ENCODE measurements around the gene NOX3.
A peak's percentile ranks its signal among the peaks of the same experiment; 100 is the strongest.

Gene NOX3

DNA sequence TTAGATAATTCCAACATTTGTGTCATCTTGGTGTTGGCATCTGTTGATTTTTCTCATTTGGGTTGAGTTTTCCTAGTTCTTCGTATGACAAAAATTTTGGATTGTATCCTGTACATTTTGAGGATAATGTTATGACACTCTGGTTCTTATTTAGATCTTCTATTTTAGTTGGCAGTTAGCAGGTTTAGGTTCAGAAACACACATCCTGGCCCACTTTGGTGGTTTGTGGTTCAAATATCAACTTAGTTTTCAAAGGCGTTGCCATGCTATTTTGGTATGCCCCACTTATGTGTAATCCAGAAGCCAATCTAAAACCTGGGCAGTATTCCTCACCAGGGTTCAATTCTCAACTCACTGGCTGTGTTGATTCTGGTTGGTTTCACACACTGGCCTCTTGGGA lies 68.2 kb downstream of the NOX3 start:
- no peak overlapping the region for H3K27ac ChIP-seq
- no peak for TF ChIP-seq ZFX (IDR thresholded peaks at IDR 0.05)
- TF ChIP-seq, protein P1, sequence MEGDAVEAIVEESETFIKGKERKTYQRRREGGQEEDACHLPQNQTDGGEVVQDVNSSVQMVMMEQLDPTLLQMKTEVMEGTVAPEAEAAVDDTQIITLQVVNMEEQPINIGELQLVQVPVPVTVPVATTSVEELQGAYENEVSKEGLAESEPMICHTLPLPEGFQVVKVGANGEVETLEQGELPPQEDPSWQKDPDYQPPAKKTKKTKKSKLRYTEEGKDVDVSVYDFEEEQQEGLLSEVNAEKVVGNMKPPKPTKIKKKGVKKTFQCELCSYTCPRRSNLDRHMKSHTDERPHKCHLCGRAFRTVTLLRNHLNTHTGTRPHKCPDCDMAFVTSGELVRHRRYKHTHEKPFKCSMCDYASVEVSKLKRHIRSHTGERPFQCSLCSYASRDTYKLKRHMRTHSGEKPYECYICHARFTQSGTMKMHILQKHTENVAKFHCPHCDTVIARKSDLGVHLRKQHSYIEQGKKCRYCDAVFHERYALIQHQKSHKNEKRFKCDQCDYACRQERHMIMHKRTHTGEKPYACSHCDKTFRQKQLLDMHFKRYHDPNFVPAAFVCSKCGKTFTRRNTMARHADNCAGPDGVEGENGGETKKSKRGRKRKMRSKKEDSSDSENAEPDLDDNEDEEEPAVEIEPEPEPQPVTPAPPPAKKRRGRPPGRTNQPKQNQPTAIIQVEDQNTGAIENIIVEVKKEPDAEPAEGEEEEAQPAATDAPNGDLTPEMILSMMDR (conservative IDR thresholded peaks at IDR 0.05), result no peak

DNA sequence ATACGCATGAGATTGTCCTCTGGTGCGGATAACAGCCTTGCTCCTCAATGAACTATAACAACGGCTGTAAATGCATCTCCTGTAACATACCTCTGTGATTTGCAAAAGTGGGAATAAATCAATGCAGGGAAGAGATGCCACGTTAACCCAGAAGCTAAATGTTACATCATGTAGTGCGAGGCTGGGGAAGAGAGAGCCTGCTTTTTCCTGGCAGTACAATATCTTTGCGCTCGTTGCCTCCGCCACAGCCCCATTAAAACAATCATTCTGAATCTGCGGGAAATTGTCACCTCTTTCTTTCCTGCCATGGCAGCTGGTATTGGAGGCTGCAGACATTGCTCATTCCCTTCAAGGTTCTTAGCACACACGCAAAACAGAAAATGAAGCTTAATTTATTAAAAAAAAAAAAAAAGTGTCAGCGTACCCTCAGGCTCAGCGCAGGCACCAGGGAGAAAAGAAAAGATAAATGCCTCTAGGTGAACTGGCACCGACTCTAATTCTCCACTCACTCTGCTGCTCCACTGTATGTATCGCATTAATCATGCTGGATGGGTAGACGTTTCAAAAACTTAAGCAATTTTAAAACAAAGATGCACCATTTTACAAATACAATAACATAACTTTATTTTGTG lies 71.2 kb downstream of the NOX3 start:
- H3K27ac ChIP-seq, result no peak overlapping the region
- TF ChIP-seq, protein P1 (conservative IDR thresholded peaks at IDR 0.05), result no peak
- TF ChIP-seq ZFX (IDR thresholded peaks at IDR 0.05), result no peak

DNA sequence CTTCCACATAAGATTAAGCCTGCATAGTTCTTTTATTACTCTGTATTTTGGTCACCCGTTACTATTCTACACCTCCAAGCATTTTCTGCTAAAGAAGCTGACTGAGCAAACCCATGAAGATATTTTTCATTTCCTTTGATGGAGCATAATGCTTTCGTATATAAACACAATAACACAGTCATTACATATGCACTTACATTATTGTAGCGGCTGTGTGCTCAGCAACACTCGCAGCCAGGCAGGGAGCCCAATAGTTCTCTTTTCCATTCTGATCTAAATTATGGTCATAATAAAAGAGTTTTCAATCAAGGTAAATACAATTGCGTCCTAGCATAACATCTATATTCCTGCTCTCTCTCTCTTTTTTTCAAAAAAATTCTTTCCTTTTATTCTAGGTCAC lies 71.7 kb downstream of the NOX3 start:
- no peak overlapping the region for H3K27ac ChIP-seq
- TF ChIP-seq ZFX (IDR thresholded peaks at IDR 0.05), result no peak

DNA sequence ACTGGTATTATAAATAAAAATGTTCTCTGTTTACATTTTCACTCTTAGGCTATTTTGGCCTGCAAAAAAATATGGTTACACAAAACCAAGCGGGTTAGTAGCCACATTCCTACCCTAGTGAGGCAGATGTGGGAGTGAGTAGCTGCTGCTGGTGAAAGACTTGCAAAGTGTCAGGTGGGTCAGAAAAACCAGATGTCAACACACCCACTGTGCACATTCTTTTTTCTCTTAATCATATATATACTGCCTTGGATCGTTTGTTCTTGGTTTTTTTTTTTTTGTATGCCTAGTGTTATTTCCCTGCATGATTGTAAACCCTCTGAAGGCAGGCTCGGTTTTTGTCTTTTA lies 73.3 kb downstream of the NOX3 start:
- no peak overlapping the region for H3K27ac ChIP-seq
- TF ChIP-seq, protein P1 (conservative IDR thresholded peaks at IDR 0.05), result no peak
- no peak for TF ChIP-seq ZFX (IDR thresholded peaks at IDR 0.05)

DNA sequence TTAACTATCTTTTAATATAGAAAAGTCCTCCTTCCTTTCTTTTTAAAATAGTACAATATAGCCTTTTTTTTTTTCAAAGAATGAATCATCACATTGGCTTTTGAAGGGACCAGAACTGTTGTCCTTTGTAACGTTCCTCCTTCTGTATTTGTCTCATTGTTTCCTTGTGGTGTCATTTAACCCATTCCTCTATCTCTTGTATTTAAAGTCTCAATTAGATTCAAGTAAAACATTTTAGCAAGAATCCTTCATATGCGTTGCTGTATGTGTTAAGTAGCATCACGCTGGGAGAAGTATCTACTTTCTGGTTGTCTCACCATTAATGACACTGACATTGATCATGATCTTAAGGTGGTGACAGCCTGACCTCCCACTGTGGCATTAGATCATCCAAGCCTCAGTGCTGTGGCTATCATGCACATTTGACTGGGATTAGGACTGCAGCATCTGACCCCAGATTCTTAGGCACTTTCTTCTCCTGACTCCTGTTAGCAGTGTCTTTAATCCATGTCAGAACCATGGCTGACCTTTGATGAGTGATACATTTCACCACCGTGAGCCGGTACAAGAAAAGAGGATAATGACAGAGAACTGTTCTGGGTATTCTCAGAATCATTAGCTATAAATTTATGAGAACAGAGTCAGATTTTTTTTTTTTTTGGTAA lies 73.8 kb downstream of the NOX3 start:
- no peak overlapping the region for H3K27ac ChIP-seq
- no peak for TF ChIP-seq ZFX (IDR thresholded peaks at IDR 0.05)
- TF ChIP-seq, protein P1 (conservative IDR thresholded peaks at IDR 0.05), result no peak

DNA sequence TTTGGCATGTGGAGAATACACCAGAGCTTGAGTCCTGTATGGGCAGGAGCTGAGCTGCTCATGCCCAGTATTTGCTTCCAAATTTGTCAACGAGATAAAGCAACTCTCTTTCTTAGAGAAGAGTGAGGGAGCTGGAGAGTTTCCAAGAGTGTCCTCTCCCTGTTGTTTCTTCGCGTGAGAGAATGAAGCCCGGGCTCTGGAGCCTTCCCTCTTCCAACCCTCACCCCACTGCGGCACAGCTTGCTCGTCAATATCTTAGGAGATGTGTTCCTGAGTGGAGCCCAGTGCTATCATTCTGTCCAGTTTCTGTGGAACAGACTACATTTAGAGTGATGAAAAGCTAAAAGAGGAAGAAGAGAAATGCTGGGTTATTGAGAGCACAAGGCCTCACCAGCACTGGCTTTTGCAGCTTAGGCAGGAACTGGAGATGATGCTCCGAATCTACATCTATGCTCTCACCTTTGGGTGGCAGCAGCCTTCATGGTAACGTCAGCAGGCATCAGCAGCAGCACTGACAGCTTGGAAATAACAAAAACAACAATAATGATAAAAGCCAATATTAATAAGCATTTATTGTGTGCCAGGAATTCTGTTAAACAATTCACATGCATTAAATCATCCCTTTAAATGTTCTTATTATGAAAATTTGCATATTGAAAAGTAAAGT lies 74.8 kb downstream of the NOX3 start:
- TF ChIP-seq, protein P1 (conservative IDR thresholded peaks at IDR 0.05), result peak; percentile 6; the same call in 1 of the 2 replicates
- no peak for TF ChIP-seq ZFX (IDR thresholded peaks at IDR 0.05)
- H3K27ac ChIP-seq, result no peak overlapping the region

DNA sequence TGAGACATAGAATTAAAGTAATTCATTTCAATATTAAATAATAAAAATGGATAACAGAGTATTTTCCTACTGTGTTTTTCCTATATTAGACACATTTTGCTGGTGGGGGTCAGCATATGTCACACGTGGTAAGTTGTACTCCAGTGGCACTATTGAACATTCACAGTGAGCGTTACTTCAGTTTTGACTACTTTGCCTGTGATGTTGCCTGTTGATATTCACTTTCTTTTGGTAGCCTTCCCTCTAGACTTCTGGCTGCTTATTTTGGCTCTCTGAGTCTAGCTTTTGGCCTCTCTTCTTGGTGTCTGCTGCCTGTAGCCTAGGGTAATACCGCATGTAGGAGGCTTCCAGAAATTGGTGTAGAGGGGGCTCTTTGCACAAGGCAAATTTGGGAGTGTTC lies 76.9 kb downstream of the NOX3 start:
- TF ChIP-seq, protein P1 (conservative IDR thresholded peaks at IDR 0.05), result no peak
- TF ChIP-seq ZFX (IDR thresholded peaks at IDR 0.05), result no peak
- H3K27ac ChIP-seq, result no peak overlapping the region

Measured in C4-2B (cell line).